Measurements from ENCODE around the gene ADAMTS14. TPM values are rescaled to one million over a fixed set of nuclear protein-coding genes. Genes with fewer than 3 reads are reported as not detected.

ADAMTS14 gene
- total RNA-seq, 1 experiment from 2014 or later, result 0.91 TPM

- ChIA-PET CTCF (no interaction called here), POLR2A (ENCODE audit: unreplicated experiment) (no interaction called here)
- BruUV-seq (replicated peaks), result no TSS peak
- Histone ChIP-seq H3K27me3 (ENCODE audit: low read length) (no peaks in the 10 kb centered on the region), H4K20me1 (ENCODE audit: low read length) (no peaks in the 10 kb centered on the region), H2AFZ (ENCODE audit: low read length) (no peak overlapping the region), H3K79me2 (ENCODE audit: low read length) (no peaks in the 10 kb centered on the region), H3K9me3 (ENCODE audit: low read length) (no peaks in the 10 kb centered on the region), H3F3A (ENCODE audit: low read length, unreplicated experiment) (no peaks in the 10 kb centered on the region), H3K4me1 (ENCODE audit: insufficient read depth, low read length) (no peaks in the 10 kb centered on the region), H3K36me3 (ENCODE audit: low read depth, low read length) (no peaks in the 10 kb centered on the region), H3K4me2 (ENCODE audit: low read length) (no peak overlapping the region), H3K27ac (ENCODE audit: low read length) (no peak overlapping the region), H3K9me2 (replicated peaks; ENCODE audit: low read length) (no peaks in the 10 kb centered on the region), H3K9ac (ENCODE audit: low read length) (no peak overlapping the region), H3K4me3 (ENCODE audit: low read length) (no peak overlapping the region)
- ATAC-seq, result no peak
- TF ChIP-seq EZH2phosphoT487 (IDR thresholded peaks at IDR 0.05; ENCODE audit: borderline replicate concordance, low read length), result no peak
- TF ChIP-seq EZH2 (IDR thresholded peaks at IDR 0.05; ENCODE audit: low read length, unreplicated experiment), result no peak
- TF ChIP-seq CTCF (conservative IDR thresholded peaks at IDR 0.05; ENCODE audit: low read depth, low read length), result no peak
- intact Hi-C loops (cut with micrococcal nuclease), result no loop called here
- DNase-seq, result no peak
These were observed 12.1 kb downstream of the ADAMTS14 start for GRCh38 chr10:70684374-70684773.

- H3K27me3 ChIP-seq (ENCODE audit: low read length), result no peaks in the 10 kb centered on the region
- H3K9me2 ChIP-seq (replicated peaks; ENCODE audit: low read length), result no peaks in the 10 kb centered on the region
- ChIA-PET CTCF (no interaction called here), POLR2A (ENCODE audit: unreplicated experiment) (no interaction called here)
- H3F3A ChIP-seq (ENCODE audit: low read length, unreplicated experiment), result no peaks in the 10 kb centered on the region
- no TSS peak for BruUV-seq (replicated peaks)
- intact Hi-C loops (cut with micrococcal nuclease), result no loop called here
- DNase-seq (no peak), ATAC-seq (no peak; the same call in 1 of the 2 replicates)
- no peak overlapping the region for H2AFZ ChIP-seq (ENCODE audit: low read length)
- no peaks in the 10 kb centered on the region for H3K36me3 ChIP-seq (ENCODE audit: low read depth, low read length)
- no peak overlapping the region for H3K27ac ChIP-seq (ENCODE audit: low read length)
- H3K9me3 ChIP-seq (ENCODE audit: low read length), result no peaks in the 10 kb centered on the region
- TF ChIP-seq EZH2phosphoT487 (IDR thresholded peaks at IDR 0.05; ENCODE audit: borderline replicate concordance, low read length), result no peak
- no peak for TF ChIP-seq EZH2 (IDR thresholded peaks at IDR 0.05; ENCODE audit: low read length, unreplicated experiment)
- no peak for TF ChIP-seq CTCF (conservative IDR thresholded peaks at IDR 0.05; ENCODE audit: low read depth, low read length)
- H3K79me2 ChIP-seq (ENCODE audit: low read length), result no peaks in the 10 kb centered on the region
- no peak overlapping the region for H3K4me3 ChIP-seq (ENCODE audit: low read length)
- no peaks in the 10 kb centered on the region for H4K20me1 ChIP-seq (ENCODE audit: low read length)
- no peak overlapping the region for H3K9ac ChIP-seq (ENCODE audit: low read length)
- no peak overlapping the region for H3K4me2 ChIP-seq (ENCODE audit: low read length)
- no peaks in the 10 kb centered on the region for H3K4me1 ChIP-seq (ENCODE audit: insufficient read depth, low read length)
These were observed 12.6 kb downstream of the ADAMTS14 start for GRCh38 chr10:70684839-70685454.

- Histone ChIP-seq H3K4me1 (ENCODE audit: insufficient read depth, low read length) (no peaks in the 10 kb centered on the region), H3K27me3 (ENCODE audit: low read length) (no peaks in the 10 kb centered on the region), H3K36me3 (ENCODE audit: low read depth, low read length) (no peaks in the 10 kb centered on the region), H3K9me2 (replicated peaks; ENCODE audit: low read length) (no peaks in the 10 kb centered on the region), H3K27ac (ENCODE audit: low read length) (no peak overlapping the region), H2AFZ (ENCODE audit: low read length) (no peak overlapping the region), H3K4me2 (ENCODE audit: low read length) (no peak overlapping the region), H4K20me1 (ENCODE audit: low read length) (no peaks in the 10 kb centered on the region), H3K9me3 (ENCODE audit: low read length) (no peaks in the 10 kb centered on the region), H3K9ac (ENCODE audit: low read length) (no peak overlapping the region), H3K4me3 (ENCODE audit: low read length) (no peak overlapping the region), H3F3A (ENCODE audit: low read length, unreplicated experiment) (no peaks in the 10 kb centered on the region), H3K79me2 (ENCODE audit: low read length) (no peaks in the 10 kb centered on the region)
- TF ChIP-seq CTCF (conservative IDR thresholded peaks at IDR 0.05; ENCODE audit: low read depth, low read length), result no peak
- TF ChIP-seq EZH2phosphoT487 (IDR thresholded peaks at IDR 0.05; ENCODE audit: borderline replicate concordance, low read length), result no peak
- TF ChIP-seq EZH2 (IDR thresholded peaks at IDR 0.05; ENCODE audit: low read length, unreplicated experiment), result no peak
- ATAC-seq (no peak), DNase-seq (no peak)
- CTCF ChIA-PET, result no interaction called here
- POLR2A ChIA-PET (ENCODE audit: unreplicated experiment), result no interaction called here
- intact Hi-C loops (cut with micrococcal nuclease), result no loop called here
- BruUV-seq (replicated peaks), result no TSS peak
These were observed 13.2 kb downstream of the ADAMTS14 start for GRCh38 chr10:70685455-70685911.

Data from PC-3 (cell line).